Panc1 (cell line): ENCODE data around the gene GPC6. TPM values are rescaled to one million over a fixed set of nuclear protein-coding genes. Genes with fewer than 3 reads are reported as not detected.

Experiments used
- ATAC-seq: fragments of 200-7000 bp; cut with Tn5 transposase; 2 replicates; pipeline ENCODE4 v1.9.1; 2020; ENCODE audit warnings: mild to moderate bottlenecking, moderate library complexity
- BruUV-seq: library from RNA; stranded (reverse); fragments of 400-500 nt; replicated peaks from 2 replicates; lab custom pipeline; 2021; lab: Mats Ljungman, UMichigan
- CTCF ChIA-PET: fragments of 300-600 bp; sonication (Branson Sonifier 250); formaldehyde crosslinking; loops from one replicate; lab custom pipeline; 2022; ENCODE audit warnings: antibody characterized with exemption; lab: Charles Lee
- POLR2A ChIA-PET: fragments of 300-600 bp; sonication (Branson Sonifier 250); formaldehyde crosslinking; loops from one replicate; lab custom pipeline; 2022; ENCODE audit warnings: antibody characterized with exemption; lab: Charles Lee
- DNase-seq: peaks from one replicate; pipeline ENCODE4 v3.0.0-alpha.2; 2010; ENCODE audit warnings: low read depth, low spot score
- H3K27ac ChIP-seq: 2 replicates; pipeline ENCODE4 v1.5.1; 2011; ENCODE audit warnings: mild to moderate bottlenecking, low read length, inconsistent platforms
- H3K27me3 ChIP-seq: fragments of 200-500 bp; sonication (Bioruptor generic); 2 replicates; pipeline ENCODE4 v1.6.0; 2014; ENCODE audit warnings: low read length, inconsistent platforms; ENCODE audit not compliant: control insufficient read depth, insufficient read depth
- H3K36me3 ChIP-seq: fragments of 200-500 bp; sonication (Bioruptor generic); 2 replicates; pipeline ENCODE4 v1.5.1; 2014; ENCODE audit warnings: inconsistent platforms, mild to moderate bottlenecking, low read length, moderate library complexity; ENCODE audit not compliant: control insufficient read depth, insufficient read depth
- H3K4me1 ChIP-seq: 2 replicates; pipeline ENCODE4 v1.5.1; 2011; ENCODE audit warnings: inconsistent platforms, mild to moderate bottlenecking, low read length, moderate library complexity; ENCODE audit not compliant: control insufficient read depth, insufficient read depth
- H3K4me3 ChIP-seq, 2 experiments: 2 replicates each; pipeline ENCODE4 v1.5.1; 2011 to 2012; ENCODE audit warnings: low read depth in 2 of 2, low read length in 2 of 2, mild to moderate bottlenecking in 2 of 2, inconsistent platforms in 1 of 2, moderate library complexity in 1 of 2
- H3K9me3 ChIP-seq: fragments of 200-500 bp; sonication (Bioruptor generic); 2 replicates; pipeline ENCODE4 v1.5.1; 2014; ENCODE audit warnings: low read depth, mild to moderate bottlenecking, inconsistent platforms, low read length, moderate library complexity; ENCODE audit not compliant: control insufficient read depth, insufficient read depth
- CTCF ChIP-seq: fragments of 450-650 bp; IDR thresholded peaks from 2 replicates; pipeline ENCODE4 v1.5.1; 2017; ENCODE audit warnings: mild to moderate bottlenecking
- POLR2AphosphoS5 ChIP-seq: IDR thresholded peaks from 2 replicates; pipeline ENCODE4 v1.6.1; 2012; ENCODE audit warnings: mild to moderate bottlenecking, low read depth, low read length, moderate library complexity
- SIN3A ChIP-seq: IDR thresholded peaks from 2 replicates; pipeline ENCODE4 v1.6.1; 2012; ENCODE audit warnings: low read depth, mild to moderate bottlenecking, low read length, moderate library complexity, borderline replicate concordance; ENCODE audit not compliant: insufficient read depth
- TCF7L2 ChIP-seq: IDR thresholded peaks from 2 replicates; pipeline ENCODE4 v1.6.1; 2011; ENCODE audit warnings: mild to moderate bottlenecking, low read depth, low read length, inconsistent platforms
- in situ Hi-C: cut with HindIII; loops from 2 replicates; pipeline ENCODE4 v1.10.0; 2016; ENCODE audit warnings: low sequenced_read_pairs, low pct_unique_long_range_greater_than_20kb
- intact Hi-C: fragments of 100-400 bp; cut with micrococcal nuclease; formaldehyde crosslinking; loops from one replicate; pipeline ENCODE4 v1.10.0; 2022; ENCODE audit not compliant: unreplicated experiment
- total RNA-seq: library from RNA; stranded (reverse); gene quantifications from one replicate; pipeline ENCODE4 v1.2.1, GENCODE V29; 2021; ENCODE audit not compliant: unreplicated experiment
- TF ChIP-seq, protein P1 (sequence below), 2 experiments: IDR thresholded peaks; 2 replicates each; pipeline ENCODE4 v1.6.1; 2011 to 2012; ENCODE audit warnings: low read depth in 2 of 2, control low read depth in 1 of 2, low read length in 1 of 2, mild to moderate bottlenecking in 1 of 2, moderate library complexity in 1 of 2; ENCODE audit not compliant: insufficient read depth in 1 of 2

Gene GPC6
- total RNA-seq, 1 experiment from 2014 or later = 4.8 TPM

- Histone ChIP-seq H3K4me3 (no peak overlapping the region), H3K9me3 (no peaks in the 10 kb centered on the region), H3K27me3 (no peaks in the 10 kb centered on the region), H3K4me1 (no peaks in the 10 kb centered on the region), H3K27ac (no peak overlapping the region), H3K36me3 (no peaks in the 10 kb centered on the region)
- ChIA-PET POLR2A (no interaction called here), CTCF (no interaction called here)
- intact Hi-C loops = no loop called here
- BruUV-seq = no TSS peak
- TF ChIP-seq CTCF (no peak), TCF7L2 (no peak), POLR2AphosphoS5 (no peak), SIN3A (no peak)
- TF ChIP-seq, protein P1, sequence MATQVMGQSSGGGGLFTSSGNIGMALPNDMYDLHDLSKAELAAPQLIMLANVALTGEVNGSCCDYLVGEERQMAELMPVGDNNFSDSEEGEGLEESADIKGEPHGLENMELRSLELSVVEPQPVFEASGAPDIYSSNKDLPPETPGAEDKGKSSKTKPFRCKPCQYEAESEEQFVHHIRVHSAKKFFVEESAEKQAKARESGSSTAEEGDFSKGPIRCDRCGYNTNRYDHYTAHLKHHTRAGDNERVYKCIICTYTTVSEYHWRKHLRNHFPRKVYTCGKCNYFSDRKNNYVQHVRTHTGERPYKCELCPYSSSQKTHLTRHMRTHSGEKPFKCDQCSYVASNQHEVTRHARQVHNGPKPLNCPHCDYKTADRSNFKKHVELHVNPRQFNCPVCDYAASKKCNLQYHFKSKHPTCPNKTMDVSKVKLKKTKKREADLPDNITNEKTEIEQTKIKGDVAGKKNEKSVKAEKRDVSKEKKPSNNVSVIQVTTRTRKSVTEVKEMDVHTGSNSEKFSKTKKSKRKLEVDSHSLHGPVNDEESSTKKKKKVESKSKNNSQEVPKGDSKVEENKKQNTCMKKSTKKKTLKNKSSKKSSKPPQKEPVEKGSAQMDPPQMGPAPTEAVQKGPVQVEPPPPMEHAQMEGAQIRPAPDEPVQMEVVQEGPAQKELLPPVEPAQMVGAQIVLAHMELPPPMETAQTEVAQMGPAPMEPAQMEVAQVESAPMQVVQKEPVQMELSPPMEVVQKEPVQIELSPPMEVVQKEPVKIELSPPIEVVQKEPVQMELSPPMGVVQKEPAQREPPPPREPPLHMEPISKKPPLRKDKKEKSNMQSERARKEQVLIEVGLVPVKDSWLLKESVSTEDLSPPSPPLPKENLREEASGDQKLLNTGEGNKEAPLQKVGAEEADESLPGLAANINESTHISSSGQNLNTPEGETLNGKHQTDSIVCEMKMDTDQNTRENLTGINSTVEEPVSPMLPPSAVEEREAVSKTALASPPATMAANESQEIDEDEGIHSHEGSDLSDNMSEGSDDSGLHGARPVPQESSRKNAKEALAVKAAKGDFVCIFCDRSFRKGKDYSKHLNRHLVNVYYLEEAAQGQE (IDR thresholded peaks at IDR 0.05; ENCODE audit: insufficient read depth in 1 of 2, low read depth in 2 of 2, low read length in 1 of 2) = no peak
- ATAC-seq (no peak), DNase-seq (no peak)
- in situ Hi-C loops = no loop called here
These were observed 1033.4 kb downstream of the GPC6 start for GRCh38 chr13:94259984-94260383.

DNA sequence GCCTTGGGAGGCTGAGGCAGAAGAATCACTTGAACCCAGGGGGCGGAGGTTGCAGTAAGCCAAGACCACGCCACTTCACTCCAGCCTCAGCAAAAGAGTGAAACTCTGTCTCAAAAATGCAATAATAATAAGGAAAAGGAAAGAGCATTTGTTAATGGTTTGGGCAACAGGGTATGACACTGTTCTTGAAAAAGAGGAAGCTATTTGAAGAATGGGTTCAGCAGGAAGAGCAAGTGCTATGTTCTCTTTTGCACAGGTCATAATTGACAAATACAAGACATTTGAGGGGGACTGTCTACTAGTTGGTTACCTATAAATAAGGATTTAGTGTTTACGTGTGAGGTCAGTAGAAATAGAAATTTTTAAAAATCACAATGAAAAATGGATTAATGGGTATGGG lies 1034.6 kb downstream of the GPC6 start:
- CTCF ChIA-PET = no interaction called here
- intact Hi-C loops (no loop called here), in situ Hi-C loops (no loop called here)
- TF ChIP-seq POLR2AphosphoS5 (no peak), SIN3A (no peak), TCF7L2 (no peak), CTCF (no peak)
- TF ChIP-seq, protein P1 (IDR thresholded peaks at IDR 0.05; ENCODE audit: insufficient read depth in 1 of 2, low read depth in 2 of 2, low read length in 1 of 2) = no peak
- H3K27me3 ChIP-seq = no peaks in the 10 kb centered on the region
- H3K27ac ChIP-seq = no peak overlapping the region
- POLR2A ChIA-PET = no interaction called here
- ATAC-seq (no peak), DNase-seq (no peak)
- H3K4me3 ChIP-seq = no peak overlapping the region
- H3K36me3 ChIP-seq = no peaks in the 10 kb centered on the region
- no peaks in the 10 kb centered on the region for H3K4me1 ChIP-seq
- no TSS peak for BruUV-seq
- H3K9me3 ChIP-seq = no peaks in the 10 kb centered on the region
